ENCODE measurements around the gene AGPS. TPM values are rescaled to one million over a fixed set of nuclear protein-coding genes. Genes with fewer than 3 reads are reported as not detected.

AGPS gene
- total RNA-seq, 1 donor, result 33.1 TPM

DNA sequence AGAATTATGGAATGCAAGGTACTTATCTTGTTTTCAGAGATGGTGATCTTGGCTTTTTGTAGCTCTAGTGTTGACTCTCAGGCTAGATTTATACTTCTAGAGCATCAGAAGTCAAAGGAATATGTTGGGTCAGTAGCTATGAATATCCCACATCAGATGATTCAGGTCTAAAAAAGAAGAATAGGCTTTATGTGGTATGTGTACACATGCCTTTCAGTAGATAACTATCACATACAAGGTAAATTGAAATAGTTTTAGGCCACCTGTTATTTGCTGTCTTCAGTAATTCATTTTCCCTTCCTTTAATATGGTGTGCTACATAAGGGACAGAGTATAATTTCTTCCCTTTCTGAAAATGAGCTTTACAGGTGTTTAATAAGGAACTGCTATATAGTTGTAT, 142.4 kb downstream of the AGPS start:
- DNase-seq (ENCODE audit: low read depth), result no peak
- H3K4me3 ChIP-seq (ENCODE audit: low read depth, low read length), result no peak overlapping the region
- TF ChIP-seq, protein P1, sequence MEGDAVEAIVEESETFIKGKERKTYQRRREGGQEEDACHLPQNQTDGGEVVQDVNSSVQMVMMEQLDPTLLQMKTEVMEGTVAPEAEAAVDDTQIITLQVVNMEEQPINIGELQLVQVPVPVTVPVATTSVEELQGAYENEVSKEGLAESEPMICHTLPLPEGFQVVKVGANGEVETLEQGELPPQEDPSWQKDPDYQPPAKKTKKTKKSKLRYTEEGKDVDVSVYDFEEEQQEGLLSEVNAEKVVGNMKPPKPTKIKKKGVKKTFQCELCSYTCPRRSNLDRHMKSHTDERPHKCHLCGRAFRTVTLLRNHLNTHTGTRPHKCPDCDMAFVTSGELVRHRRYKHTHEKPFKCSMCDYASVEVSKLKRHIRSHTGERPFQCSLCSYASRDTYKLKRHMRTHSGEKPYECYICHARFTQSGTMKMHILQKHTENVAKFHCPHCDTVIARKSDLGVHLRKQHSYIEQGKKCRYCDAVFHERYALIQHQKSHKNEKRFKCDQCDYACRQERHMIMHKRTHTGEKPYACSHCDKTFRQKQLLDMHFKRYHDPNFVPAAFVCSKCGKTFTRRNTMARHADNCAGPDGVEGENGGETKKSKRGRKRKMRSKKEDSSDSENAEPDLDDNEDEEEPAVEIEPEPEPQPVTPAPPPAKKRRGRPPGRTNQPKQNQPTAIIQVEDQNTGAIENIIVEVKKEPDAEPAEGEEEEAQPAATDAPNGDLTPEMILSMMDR (IDR thresholded peaks at IDR 0.05; ENCODE audit: insufficient read depth, low read length), result no peak

DNA sequence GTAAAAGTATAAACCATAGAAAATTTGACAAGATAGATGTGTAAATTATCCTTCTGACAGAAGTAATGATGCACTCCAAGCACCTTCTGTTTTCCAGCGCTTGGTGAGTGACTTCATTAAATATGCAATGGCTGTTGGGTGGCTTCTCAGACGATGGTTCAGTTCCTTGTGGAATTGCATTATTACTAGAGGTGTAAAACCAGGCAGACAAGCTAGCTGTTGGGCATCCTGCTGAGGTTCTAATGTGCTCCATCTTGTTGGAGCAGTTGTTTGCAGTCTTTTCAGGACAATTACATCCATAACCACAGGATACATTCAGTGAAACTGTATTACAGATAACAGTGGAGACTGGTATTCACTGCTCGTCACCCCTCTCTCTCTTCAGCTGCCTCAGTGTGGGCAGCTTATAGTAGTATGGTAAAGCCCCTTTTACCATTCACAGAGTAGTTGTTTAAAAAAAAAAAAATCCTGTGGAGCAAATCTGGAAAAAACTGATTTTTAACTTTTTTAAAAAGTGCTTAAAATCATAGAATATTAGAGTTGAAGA, 143.5 kb downstream of the AGPS start:
- no peak for DNase-seq (ENCODE audit: low read depth)
- TF ChIP-seq, protein P1 (IDR thresholded peaks at IDR 0.05; ENCODE audit: insufficient read depth, low read length), result no peak
- H3K4me3 ChIP-seq (ENCODE audit: low read depth, low read length), result no peak overlapping the region

DNA sequence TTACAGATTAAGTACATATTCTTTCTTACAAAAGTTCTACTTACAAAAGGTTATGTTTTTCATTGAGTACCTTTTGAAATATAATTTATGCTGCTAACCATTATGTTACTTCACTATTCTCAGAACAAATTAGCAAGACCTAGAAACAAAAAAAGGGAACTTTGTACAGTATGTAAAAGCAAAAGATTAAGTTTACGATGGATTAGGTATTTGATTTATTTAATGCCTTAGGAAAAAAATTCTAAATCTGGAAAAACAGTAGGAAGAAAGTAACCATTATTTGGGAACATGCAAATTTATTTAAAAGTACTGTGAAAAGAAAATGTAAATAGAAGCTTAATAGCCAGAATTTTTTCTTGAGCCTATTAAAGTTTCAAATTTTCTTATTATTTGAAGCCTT, 144.6 kb downstream of the AGPS start:
- no peak overlapping the region for H3K4me3 ChIP-seq (ENCODE audit: low read depth, low read length)
- TF ChIP-seq, protein P1 (IDR thresholded peaks at IDR 0.05; ENCODE audit: insufficient read depth, low read length), result no peak
- DNase-seq (ENCODE audit: low read depth), result no peak

DNA sequence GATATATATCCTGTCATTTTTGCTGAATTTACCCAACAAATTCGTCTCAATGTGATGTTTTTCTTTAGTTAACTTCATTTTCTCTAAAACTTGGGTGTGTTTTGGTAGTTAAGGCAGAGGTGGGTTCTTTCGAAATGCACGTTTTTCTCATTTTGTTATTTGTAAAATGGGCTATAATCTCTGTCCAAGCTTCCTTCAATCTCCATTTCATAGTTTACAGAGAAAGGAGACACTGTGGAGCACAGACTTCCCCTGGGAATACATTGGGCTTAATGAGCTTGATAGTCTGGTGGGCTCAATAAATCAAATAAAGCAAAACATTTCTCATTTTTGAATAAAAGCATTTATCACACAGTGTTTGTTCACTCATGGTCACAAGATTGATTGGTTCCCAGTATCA, 145.1 kb downstream of the AGPS start:
- DNase-seq (ENCODE audit: low read depth), result no peak
- no peak overlapping the region for H3K4me3 ChIP-seq (ENCODE audit: low read depth, low read length)
- TF ChIP-seq, protein P1 (IDR thresholded peaks at IDR 0.05; ENCODE audit: insufficient read depth, low read length), result no peak

DNA sequence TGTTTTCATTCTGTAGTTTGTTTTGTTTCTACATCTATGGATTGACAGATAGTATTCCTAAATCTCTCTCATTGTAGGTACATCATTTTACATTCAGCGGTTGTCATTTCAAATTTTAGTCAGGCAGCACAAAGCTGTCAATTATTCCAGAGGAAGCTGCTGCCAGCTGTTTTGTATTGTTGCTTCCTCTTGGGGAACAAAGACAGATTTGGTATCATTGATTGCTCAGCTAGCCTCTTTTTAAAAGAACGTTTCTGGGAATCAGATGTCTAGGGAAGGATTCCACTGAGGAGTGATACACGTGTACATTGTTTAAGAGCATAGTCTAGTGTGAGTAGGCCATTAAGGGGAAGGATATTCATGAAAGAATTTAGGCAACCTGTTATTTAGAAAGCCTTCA, 145.8 kb downstream of the AGPS start:
- no peak for DNase-seq (ENCODE audit: low read depth)
- TF ChIP-seq, protein P1 (IDR thresholded peaks at IDR 0.05; ENCODE audit: insufficient read depth, low read length), result no peak
- no peak overlapping the region for H3K4me3 ChIP-seq (ENCODE audit: low read depth, low read length)

DNA sequence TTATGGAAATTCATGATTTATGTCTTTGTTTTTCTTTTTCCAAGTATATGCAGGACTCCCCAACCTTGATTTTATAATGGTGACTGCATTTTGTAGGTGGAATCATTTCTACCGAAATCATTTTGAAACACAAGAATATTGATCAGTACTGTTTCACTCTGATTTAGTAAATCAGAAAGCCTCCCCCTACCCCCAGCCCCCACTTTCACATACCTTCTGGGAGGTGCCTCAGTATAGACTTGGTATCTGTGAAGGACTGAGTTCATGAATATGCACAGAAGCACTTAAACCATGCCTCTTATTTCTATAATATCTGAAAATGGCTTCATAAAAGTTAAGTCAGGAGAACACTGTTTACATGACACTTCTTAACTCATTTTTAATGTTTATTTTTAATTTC, 147.7 kb downstream of the AGPS start:
- no peak for DNase-seq (ENCODE audit: low read depth)
- no peak overlapping the region for H3K4me3 ChIP-seq (ENCODE audit: low read depth, low read length)
- TF ChIP-seq, protein P1 (IDR thresholded peaks at IDR 0.05; ENCODE audit: insufficient read depth, low read length), result no peak

Data from fibroblast of the aortic adventitia (primary cell).